ENCODE data around the gene SAMD1.

The SAMD1 gene

GRCh38 chr19:14082675-14082960, 7.9 kb downstream of the SAMD1 start:
- peak overlapping the region; percentile 75; the same call in 1 of the 2 replicates for H3K4me3 ChIP-seq (ENCODE audit: low read depth, low read length)
- DNase-seq (ENCODE audit: low read depth) = no peak

DNA sequence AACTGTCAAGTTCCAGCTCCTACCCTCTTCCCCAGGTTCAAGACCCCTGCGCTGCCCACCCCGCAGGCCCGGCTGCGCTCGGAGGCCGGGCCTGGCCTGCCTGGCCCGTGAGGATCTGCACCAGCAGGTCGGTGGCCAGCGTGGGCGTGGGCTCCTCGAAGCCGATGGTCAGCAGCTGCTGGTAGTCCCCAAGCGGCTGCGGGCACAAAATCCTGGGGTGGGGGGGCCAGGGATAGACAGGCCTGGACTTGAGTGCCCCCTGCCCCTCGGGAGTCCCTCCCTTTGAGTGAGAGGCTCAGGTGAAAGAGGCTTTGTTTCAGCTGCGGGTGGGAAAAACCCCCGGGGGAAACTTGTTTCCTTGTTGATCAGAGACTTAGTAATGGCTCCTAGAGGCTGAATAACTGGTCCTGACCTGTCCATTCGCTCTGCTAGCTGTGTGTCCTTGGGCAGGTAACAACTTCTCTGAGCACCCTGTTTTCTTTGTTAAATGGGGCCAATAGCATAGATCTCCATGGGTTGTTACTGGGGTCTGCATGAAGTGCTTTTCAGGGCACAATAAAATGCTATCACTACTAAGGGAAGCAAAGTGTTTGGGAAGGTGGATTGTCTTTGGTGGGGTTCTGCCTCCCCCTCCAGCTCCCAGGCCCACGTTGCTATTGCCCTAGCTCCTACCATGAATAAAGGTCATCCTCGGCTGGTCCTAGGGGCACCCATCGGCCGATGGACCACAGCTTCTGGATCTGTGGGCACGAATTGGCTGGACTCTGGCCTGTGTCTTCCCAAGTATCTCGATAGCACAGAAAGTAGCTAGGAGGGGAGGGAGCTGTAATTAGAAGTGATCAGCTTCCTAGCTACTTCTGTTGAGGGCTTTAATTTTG, 8.5 kb downstream of the SAMD1 start:
- no peak for DNase-seq (ENCODE audit: low read depth)
- peak overlapping the region; percentile 75 for H3K4me3 ChIP-seq (ENCODE audit: low read depth, low read length)
- no peak for TF ChIP-seq CTCF (IDR thresholded peaks at IDR 0.05; ENCODE audit: low read depth, low read length, missing control alignments)

More at GRCh38 chr19:14082675-14082960, 7.9 kb downstream of the SAMD1 start:
- TF ChIP-seq CTCF (IDR thresholded peaks at IDR 0.05; ENCODE audit: low read depth, low read length, missing control alignments) = no peak

GRCh38 chr19:14080887-14081796, 9.4 kb downstream of the SAMD1 start:
- peak; percentile 99 for DNase-seq (ENCODE audit: low read depth)
- TF ChIP-seq CTCF (IDR thresholded peaks at IDR 0.05; ENCODE audit: low read depth, low read length, missing control alignments) = no peak
- H3K4me3 ChIP-seq (ENCODE audit: low read depth, low read length) = peak overlapping the region; percentile 75

DNA sequence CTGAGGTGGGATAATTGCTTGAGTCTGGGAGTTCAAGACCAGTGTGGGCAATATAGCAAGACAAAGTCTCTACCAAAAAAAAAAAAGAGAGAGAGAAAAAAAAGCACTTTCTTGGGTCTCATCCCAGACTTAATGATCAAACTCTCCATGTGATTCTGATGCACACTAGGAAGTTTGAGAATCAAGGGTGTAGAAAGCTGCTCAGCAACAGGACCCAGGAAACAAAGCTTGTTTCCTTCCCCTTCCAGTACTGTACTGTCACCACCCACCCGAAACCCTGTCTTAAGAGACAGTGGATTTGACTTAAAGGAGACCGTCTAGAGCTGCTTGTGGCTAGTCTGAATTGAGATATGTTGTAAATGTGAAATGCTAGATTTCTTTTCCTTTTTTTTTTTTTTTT, 12.1 kb downstream of the SAMD1 start:
- H3K4me3 ChIP-seq (ENCODE audit: low read depth, low read length) = no peak overlapping the region
- no peak for TF ChIP-seq CTCF (IDR thresholded peaks at IDR 0.05; ENCODE audit: low read depth, low read length, missing control alignments)
- DNase-seq (ENCODE audit: low read depth) = no peak

DNA sequence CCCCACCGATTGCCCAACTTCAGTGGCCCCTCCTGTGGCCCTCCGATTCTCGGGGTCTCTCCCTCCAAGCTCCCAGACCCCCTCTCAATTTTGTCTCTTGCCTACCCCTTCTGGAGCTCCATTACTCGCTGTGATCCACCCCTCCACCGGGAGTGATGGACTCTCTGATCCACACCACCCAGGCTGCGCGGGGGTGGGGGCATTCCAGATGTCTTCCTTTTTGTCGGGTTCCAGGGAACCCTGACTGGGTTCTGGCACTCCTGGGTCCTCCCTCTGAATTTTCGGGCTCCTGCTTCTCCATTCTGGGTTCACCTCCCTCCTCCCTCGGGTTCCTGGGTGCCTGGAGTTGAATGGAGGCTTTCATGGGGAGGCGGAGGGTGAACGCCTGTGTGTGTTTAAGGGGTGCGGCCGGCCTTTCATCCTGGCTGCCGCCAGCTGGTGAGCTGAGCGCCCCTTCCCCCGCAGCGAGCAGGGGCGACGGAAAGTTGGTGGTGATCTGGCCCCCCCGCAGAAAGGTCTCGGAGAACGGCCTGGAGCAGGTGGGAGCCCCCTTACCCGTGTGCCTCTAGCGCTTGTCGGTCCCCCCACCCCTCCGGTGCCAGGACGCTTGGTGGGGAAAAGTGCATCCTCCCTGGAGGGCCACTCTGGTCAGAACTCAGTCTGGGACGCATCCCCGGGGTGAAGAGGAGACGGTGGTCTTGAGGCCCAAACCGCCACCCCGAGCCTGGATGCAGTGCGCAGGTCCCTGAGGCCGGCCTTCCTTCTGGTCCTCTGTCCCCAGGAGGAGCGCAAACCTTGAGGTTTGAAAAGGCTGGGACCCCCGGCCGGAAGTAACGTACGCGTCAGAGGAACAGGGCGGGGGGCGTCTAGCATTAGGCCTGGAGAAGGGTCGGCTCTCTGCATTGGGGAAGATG, 16.4 kb downstream of the SAMD1 start:
- no peak for TF ChIP-seq CTCF (IDR thresholded peaks at IDR 0.05; ENCODE audit: low read depth, low read length, missing control alignments)
- DNase-seq (ENCODE audit: low read depth) = no peak
- peak overlapping the region; percentile 64 for H3K4me3 ChIP-seq (ENCODE audit: low read depth, low read length)

GRCh38 chr19:14073261-14073924, 17.2 kb downstream of the SAMD1 start:
- peak overlapping the region; percentile 64 for H3K4me3 ChIP-seq (ENCODE audit: low read depth, low read length)
- TF ChIP-seq CTCF (IDR thresholded peaks at IDR 0.05; ENCODE audit: low read depth, low read length, missing control alignments) = peak; percentile 68
- no peak for DNase-seq (ENCODE audit: low read depth)
